Activated CD4-positive, alpha-beta T cell treated with anti-CD3 and anti-CD28 coated beads, Interleukin-2, Interleukin-4, amounts not matched to agents 100 ng/mL and 50 ng/mL, durations not matched to agents 16 hours and 8 hours (primary cell): Measurements from ENCODE around the gene WDFY2.
"Not testable (repeated sequence)": the region's sequence is repeated elsewhere in the genome, so short reads cannot be mapped to it uniquely, and the experiment has no call there.

Experiments used
- DNase-seq: peaks from one replicate; pipeline ENCODE4 v3.0.0-alpha.2; 2020; ENCODE audit warnings: low spot score

Gene WDFY2

GRCh38 chr13:51666374-51666773 lies 82.1 kb downstream of the WDFY2 start:
- no peak for DNase-seq

DNA sequence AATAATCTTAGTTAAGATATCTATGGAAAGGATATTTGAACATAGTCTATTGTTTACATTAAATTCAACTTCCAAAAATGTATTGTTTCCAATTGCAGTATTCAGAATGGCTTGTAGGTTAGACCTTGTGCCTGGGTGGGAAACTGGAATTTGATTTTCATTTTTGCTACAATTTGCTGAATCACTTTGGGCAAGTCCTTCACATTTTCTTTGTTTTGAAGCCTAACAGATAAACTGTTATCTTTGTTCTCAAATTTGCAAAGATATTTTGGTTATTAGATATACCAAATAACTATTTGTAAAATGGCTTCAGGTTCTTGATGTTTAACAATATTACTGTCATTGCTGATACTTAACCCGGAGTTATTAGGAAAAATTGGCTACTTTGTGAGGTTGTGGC lies 82.6 kb downstream of the WDFY2 start:
- no peak for DNase-seq

GRCh38 chr13:51668580-51669195 lies 84.4 kb downstream of the WDFY2 start:
- no peak for DNase-seq

GRCh38 chr13:51673165-51673564 lies 88.9 kb downstream of the WDFY2 start:
- DNase-seq, result no peak

DNA sequence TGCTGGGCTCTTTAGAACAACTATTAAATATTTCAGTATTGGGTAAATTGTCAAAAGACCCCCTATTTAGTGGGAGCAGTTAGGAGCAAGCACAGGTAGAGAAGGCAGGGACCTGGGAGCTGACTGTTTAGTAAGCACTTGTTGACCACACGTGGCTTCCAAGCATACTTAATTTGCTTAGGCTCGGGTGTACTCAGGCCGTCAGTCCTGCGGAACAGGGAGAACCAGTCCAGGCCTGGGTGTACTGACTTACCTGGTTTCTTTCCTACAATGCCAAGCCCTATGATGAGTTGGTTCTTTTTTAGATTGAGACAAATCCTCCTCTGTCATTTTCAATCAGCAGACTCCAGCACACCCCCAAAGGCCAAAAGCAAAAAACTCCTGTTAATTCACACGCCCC lies 90.0 kb downstream of the WDFY2 start:
- no peak for DNase-seq

DNA sequence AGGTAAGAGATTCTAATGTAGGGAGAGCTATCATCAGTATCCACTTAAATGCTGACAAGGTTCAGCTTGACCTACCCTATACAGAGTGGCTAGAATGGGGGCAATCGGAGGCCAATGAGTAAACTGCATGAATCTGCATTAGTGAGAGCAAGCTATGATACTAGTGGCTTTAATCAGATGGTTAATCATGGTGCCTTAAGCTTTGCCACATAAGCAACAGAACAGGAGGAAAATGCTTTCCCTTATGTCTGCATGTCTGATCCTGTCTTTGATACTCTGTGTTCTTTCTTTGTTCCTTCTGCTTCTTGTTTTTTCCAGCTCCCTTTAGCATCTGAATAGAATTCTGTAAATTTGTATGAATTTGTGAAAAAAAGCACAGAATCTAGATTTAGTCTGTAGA lies 91.1 kb downstream of the WDFY2 start:
- no peak for DNase-seq

GRCh38 chr13:51675877-51676276 lies 91.6 kb downstream of the WDFY2 start:
- DNase-seq, result no peak

DNA sequence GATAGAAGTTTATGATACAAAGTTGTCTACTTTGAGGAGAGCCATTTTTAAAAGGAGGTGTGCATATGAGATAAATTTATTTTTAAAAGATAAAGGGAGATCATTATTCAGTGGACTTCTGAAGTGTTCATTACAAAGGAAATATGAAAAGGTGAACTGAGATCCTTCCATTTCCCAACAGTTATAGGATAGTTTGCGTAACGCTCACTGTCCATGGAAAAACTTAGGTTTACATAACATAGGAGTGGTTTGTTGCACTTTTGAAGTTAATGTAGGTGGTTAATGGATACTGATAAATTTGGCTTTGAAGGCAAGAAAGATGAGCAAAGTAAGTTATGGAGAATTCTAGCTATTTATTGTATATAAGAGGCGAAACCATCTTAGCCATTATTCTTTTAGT lies 92.5 kb downstream of the WDFY2 start:
- no peak for DNase-seq

- DNase-seq, result no peak
Measured at GRCh38 chr13:51678420-51678819, 94.2 kb downstream of the WDFY2 start.

DNA sequence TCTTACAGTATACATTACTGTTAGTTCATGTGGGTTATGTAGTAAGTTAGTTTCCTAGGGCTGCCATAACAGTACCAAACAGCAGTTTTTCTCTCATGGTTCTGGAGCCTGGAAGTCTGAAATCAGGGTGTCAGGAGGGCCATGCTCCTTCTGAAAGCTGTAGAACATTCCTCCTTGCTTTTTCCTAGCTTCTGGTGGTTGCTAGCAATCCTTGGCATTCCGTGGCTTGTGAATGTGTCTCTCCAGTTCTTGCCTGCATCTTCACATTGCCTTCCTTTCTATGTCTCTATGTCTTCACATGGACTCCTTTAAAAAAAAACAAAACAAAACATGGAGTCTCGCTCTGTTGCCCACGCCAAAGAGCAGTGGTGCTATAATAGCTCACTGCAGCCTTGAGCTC lies 95.4 kb downstream of the WDFY2 start:
- DNase-seq, result no peak

DNA sequence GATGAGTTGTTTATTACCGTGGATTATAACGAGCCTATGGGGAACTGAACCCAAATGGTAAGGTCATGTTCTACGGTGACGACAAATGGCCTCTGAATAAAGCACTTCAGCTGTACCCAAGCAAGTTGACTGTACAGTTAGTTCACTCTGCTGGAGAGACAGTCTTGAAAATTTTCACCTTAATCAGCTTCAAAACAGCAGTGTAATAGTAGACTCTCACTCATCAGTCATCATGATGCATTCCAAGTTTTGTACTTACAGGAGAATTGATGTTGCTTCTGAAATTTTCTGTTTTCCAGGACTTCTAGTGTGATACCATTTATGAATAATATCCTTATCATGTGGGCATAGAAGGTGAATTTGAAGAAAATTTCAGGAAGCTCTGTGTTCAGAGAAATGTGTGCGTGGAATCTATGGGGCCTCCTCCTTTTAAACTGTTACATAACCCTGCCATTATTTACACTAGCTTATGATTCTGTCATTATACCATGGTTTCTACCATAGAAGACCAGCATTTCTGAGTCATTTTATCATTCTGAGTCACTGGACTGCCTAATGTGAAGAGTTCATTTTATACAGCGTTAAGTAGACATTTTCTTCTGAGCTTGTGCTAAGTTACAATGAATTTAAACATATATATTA lies 96.9 kb downstream of the WDFY2 start:
- peak; percentile 43 for DNase-seq

- DNase-seq, result no peak
Measured at GRCh38 chr13:51682686-51683085, 98.4 kb downstream of the WDFY2 start.

DNA sequence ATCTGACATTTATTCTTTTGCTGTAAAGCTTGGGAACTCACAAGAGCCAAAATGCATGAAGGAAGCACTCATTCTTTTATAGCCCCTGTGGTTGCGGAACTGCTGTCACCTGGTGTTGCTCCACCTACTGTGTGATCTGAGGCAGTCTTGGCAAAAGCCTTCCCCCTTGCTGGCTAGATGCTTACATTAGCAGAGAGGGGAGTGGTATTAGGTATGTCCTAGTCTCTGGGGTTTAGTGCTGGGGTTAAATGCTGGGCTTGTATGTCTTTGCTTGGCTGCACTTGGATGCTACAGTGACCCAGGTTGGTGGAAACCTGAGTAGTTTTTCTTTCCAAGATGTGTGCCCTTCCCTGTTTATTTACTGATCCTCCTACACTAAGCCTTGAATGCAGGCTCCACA lies 99.3 kb downstream of the WDFY2 start:
- DNase-seq, result no peak

DNA sequence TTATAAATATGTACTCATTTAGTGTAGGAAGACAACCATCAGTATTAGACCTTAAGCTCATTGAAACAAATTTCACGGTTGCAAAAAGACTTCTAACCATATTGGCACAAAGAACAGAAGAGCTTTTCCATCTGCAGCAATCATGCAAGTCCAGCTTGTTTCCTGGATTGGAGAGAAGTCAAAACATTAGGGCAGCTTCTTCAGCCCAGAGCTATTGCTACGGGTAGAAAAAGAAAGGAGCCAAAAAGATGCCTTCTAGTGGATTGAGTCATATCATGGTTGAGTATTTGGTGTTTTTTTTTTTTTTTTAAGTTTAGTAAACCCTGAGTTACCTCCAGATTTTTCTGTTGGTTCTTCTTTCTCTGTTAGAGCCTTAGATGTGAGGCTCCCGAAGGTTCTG lies 99.8 kb downstream of the WDFY2 start:
- DNase-seq, result no peak

DNA sequence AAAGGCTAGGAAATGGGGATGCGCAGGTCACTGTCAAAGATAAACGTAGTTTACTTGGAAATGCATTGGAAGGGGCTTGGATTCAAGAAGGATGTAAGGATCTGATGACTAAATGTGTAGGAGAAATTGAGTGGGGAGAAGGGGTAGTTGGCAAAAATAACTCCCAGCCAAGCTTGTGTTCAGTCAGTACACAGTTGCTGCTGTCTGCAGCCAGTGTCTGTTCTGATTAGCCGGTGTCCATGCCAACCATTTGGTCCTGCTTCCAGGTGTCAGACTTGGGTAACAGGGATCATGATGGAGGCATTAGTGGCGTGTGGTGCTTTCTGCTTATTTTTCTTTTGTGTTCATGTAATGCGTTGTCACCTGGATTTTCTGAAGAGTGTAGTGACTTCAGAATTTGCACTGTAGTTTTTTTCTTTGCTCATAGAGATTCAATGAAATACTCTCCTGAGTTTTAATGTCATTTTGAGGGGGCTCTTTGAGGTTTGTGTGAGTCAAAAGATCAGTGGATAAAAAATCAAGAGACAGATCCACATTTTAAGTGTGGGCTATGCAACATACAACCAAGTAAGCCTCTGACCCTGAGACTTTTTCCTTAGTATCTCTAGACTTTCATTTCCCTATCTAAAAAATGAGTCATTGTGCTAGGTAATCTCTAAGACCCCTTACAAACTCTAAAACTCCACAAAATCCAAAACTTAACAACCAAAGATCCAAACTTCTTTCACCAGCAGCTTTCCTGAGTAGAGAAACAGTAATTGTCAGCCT lies 103.9 kb downstream of the WDFY2 start:
- DNase-seq, result no peak

DNA sequence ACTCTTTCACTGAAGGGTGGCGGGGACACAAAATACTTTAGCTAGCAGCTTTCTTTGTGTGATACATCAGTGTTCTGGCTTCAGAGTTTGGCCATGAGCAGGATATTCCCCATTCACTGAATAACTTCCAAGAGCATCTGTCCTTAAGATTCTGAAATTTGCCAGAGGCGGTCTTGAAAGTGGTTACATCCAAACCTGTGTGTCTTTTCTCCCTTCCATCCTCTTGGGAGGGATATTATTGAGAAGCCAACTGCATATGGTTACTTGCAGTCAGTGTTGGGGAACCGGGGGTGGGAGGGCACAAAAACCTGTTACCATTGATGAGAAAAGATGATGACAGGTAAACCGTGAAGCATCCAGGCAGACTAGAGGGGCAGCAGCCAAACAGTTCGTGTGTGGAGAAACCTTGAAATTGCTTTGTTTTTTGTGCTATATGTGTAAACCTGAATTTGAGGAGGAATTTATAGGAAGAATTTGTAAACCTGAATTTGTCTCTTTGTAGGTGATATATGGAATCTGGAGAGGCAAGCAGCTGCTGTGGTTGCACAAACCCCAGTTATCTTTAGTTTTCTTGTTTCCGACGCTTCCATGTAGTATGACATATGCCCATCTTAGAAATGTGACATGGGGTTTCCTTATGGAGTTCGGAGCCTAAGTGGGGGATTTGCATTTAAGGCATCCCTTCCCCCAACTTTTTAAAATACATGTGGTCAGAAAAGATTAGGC lies 104.8 kb downstream of the WDFY2 start:
- DNase-seq, result no peak

- no peak for DNase-seq
Measured at GRCh38 chr13:51689663-51689996, 105.4 kb downstream of the WDFY2 start.

DNA sequence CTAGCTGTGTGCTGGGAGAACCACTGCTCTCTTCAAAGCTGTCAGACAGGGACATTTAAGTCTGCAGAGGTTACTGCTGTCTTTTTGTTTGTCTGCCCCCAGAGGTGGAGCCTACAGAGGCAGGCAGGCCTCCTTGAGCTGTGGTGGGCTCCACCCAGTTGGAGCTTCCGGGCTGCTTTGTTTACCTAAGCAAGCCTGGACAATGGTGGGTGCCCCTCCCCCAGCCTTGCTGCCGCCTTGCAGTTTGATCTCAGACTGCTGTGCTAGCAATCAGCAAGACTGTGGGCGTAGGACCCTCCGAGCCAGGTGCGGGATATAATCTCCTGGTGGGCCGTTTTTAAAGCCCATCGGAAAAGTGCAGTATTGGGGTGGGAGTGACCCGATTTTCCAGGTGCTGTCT lies 111.4 kb downstream of the WDFY2 start:
- not testable (repeated sequence) for DNase-seq

DNA sequence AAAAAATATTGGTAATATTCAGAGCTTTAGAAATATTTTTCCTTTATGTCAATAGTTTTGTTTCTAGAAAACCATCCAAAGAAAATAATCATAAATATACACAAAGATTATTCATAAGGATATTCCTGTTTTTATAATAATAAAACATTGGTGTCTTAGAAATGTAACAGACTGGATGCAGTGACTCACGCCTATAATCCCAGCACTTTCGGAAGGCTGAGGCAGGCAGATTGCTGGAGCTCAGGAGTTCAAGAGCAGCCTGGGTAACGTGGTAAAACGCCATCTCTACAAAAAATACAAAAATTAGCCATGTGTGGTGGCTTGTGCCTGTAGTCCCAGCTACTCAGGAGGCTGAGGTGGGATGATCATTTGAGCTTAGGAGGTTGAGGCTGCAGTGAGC lies 112.9 kb downstream of the WDFY2 start:
- DNase-seq, result no peak

DNA sequence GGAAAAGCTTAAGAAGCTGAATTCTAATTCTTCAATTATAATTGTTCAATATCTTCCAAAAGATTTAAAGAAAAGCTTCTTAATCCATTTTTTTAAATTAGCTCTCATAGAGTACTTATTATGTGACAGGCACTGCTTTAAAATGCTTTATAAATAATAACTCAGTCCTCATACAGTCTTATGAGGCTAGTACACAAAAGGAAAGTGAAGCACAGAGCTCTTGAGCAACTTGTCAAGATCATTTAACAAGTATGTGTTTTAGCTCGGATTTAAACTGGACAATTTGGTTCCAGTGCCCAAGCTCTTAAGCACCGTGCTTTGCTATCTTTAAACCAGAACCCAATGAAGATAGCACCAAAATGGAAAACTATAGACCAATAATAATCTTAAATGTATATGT lies 113.6 kb downstream of the WDFY2 start:
- DNase-seq, result no peak

DNA sequence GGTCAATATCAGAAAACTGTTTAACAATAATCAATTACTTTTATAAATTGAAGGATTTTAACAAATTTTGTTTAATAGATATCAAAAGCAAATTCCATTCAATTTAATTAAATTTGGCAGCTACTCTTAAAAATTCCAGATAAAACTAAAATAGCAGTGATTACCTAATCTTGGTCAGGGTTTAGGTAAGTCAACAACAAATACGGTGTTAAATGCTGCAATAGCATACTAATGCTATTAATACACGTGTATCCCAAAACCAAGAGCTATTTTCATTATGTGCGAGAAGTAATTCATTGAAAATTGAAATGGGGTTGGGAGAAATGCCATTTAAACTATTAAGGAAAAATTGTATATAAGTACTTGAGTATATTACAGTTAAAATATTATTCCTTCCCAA lies 114.1 kb downstream of the WDFY2 start:
- no peak for DNase-seq

GRCh38 chr13:51704399-51705313 lies 120.4 kb downstream of the WDFY2 start:
- no peak for DNase-seq
